HG02852 (cell line): ENCODE data around the gene AMDHD1.
"Not testable (repeated sequence)": the region's sequence is repeated elsewhere in the genome, so short reads cannot be mapped to it uniquely, and the experiment has no call there.

Experiments used
- ATAC-seq: cut with Tn5 transposase; IDR thresholded peaks from one replicate; pipeline ENCODE4 v1.9.1; 2021; ENCODE audit warnings: mild to moderate bottlenecking, moderate library complexity; ENCODE audit not compliant: unreplicated experiment

AMDHD1 gene

GRCh38 chr12:95962222-95962621, 19.1 kb downstream of the AMDHD1 start:
- no peak for ATAC-seq

DNA sequence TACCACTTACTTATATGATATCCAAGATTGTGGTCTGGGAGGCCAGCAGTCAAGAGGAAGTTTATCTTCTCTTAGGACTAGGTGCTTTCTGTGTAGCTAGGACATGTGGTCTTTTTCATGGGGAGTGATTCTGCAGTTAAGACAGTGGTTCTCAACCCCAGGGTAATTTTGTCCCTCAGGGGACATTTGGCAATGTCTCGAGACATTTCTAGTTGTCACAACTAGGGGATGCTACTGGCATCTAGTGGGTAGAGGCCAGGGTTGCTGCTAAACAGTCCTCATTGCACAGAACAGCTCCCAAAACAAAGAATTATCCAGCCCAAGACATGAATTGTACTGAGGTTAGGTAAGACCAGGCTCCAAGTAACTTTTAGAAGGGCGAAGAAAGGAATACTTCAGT, 20.0 kb downstream of the AMDHD1 start:
- ATAC-seq: no peak

DNA sequence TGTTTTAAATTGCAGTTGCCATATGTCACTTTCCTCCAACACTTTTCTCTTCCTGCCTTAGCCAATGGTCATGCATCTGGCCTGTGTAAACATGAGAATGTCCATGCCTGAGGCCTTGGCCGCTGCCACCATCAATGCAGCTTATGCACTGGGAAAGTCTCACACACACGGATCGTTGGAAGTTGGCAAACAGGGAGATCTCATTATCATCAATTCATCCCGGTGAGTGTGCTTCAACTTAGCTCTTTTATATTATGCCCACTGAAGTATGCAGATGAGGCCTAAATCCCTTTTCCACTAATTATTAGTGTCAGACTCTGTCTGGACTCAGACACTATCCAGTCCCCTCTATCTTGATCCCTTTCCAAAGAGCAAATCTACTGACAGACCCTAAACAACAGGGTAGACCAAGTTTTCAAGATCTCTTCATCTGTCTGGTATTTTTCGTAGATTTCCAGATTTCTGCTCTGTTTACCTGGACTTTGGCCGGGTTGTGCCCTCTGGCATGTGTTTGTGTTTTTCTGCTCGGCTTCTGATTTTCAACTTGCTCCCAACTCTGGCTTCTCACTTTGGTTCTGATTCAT, 23.2 kb downstream of the AMDHD1 start:
- ATAC-seq: no peak

DNA sequence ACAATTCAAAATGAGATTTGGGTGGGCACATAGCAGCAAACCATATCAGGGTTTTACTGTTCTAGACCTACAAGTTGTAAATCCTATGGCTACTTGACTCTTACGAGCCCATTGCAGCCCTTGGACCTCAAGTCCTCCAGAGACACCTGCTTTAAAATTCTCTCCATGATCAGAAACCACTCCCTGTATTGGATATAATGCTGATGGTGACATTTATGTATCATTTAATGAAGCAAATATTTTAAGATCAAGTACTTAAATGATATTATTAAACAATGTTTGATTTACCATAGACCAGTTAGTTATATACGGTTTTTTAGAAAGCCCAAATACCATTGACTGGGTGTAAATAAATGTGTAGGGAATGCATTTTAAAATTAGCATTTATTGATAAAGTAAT, 24.2 kb downstream of the AMDHD1 start:
- no peak for ATAC-seq

DNA sequence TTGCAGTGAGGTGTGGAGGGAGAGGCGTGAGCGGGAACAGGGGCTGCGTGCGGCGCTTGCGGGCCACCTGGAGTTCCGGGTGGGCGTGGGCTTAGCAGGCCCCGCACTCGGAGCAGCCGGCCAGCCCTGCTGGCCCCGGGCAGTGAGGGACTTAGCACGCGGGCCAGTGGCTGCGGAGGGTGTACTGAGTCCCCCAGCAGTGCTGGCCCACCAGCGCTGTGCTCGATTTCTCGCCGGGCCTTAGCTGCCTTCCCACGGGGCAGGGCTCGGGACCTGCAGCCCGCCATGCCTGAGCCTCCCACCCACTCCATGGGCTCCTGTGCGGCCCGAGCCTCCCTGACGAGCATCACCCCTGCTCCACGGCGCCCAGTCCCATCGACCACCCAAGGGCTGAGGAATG, 26.0 kb downstream of the AMDHD1 start:
- not testable (repeated sequence) for ATAC-seq

GRCh38 chr12:95970905-95971304, 27.8 kb downstream of the AMDHD1 start:
- ATAC-seq: no peak

- no peak for ATAC-seq
Measured at GRCh38 chr12:95972832-95973456, 29.8 kb downstream of the AMDHD1 start.

DNA sequence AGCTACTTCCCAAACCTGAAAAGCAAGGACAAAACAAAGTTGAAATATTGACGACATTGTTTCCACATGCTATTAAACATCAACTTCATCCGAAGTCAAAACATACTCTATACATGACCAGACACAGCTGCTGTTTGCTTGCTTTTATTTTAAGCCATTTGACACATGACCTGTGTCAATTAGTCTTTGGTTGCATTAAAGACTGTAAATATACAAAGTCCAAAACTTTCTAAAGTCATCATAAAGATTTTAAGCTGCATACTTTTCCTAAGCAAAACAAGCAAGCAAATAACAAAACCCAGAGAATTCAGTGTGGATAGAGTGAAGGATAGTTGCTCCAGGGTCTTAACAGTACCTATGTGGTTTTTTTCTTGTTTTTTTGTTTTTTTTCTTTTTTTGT, 31.2 kb downstream of the AMDHD1 start:
- no peak for ATAC-seq

- ATAC-seq: no peak
Measured at GRCh38 chr12:95975491-95975890, 32.4 kb downstream of the AMDHD1 start.

DNA sequence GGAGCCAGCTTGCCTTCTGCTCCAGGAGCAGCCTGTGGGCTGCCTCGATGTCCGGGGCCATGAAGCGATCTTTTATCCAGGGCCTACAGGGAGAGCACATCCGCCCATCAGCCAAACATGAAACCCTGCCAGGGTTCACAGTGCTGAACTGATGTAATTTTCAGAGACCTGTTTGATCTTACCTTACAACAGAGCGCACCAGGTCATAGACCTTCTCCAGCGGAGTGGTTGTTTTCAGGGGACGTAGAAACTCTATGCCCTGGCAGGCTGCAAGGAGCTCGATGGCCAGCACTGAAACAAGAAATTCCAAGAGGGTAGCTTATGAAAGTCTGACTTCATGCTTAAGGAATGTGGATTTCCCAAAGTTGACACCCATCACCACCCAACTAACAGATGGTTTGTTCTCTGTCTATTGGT, 33.3 kb downstream of the AMDHD1 start:
- no peak for ATAC-seq

DNA sequence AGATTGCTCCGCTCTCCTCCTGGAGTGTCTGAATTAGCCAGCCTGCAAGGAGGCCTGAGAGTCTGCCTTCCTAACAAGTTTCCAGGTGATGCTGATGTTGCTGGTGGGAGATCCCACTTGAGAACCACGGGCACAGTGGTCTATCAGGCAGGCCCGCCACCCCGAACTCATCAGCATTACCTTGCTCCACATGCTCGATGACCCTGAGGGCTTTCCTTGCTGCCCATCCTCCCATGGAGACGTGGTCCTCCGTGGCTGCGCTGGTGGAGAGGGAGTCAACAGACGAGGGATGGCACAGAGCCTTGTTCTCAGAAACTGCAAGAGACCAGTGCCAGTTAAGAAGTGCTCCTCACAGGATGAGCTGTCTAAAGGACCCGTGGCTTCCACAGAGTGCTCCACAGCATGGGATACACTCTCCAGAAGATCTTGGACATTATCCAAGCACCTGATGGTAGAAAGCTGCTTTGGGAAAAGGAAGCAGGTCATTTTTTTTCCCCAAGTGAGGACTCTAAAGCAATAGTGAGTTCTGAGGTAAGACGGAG, 34.7 kb downstream of the AMDHD1 start:
- no peak for ATAC-seq

- no peak for ATAC-seq
Measured at GRCh38 chr12:95978351-95978750, 35.2 kb downstream of the AMDHD1 start.

DNA sequence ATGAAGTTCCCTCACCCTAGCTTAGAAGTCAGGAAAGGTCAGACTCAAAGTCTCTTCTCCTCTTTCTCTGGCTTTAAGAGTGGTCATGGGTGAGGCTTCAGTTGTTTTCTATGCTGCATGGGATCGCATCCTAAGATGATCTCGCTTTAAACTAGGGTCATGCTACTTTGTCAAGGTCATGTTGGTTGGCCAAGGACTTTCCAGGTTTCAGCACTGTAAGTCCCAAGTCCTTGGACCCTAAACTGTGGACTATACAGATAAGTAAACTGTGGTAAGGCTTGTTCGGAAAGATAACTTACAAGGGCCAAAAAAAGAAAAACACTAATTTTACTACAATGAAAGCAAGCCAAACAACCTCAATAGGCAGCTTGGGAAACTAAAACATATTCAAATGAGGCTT, 35.6 kb downstream of the AMDHD1 start:
- no peak for ATAC-seq

DNA sequence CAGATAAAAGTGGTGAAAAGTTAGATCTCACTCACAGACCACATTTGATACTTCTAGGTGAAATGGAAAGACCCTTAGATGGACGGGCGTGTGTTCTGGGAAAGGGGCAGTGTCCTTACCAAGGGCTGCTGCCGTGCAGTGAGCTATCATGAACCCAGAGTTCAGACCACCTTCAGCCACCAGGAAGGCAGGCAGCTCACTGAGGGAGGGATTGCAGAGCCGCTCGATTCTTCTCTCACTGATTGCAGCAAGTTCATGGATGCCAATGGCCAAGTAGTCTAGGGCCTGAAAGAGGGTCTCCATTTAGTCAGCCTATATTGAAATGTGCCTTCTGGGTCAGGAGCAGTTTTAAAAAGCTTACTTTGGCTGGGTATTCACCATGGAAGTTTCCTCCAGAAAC, 37.3 kb downstream of the AMDHD1 start:
- no peak for ATAC-seq

DNA sequence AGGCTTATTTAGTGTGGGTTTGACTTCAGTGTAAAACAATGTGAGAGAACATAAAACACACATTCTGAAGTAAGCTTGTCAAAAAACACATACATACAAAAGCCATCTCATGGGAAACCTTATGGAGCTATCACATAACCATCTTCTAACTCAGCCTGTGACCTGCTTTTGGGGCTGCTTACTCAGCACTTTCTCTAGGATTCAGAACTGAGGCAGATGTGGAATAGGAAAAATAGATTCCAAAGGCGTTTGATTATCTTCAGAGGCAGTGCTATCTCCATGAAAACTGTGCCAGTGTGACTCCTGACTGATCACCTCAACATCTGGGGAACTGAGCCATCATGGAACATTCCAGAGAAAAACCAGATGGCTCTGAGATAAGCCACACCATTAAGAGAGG, 39.5 kb downstream of the AMDHD1 start:
- ATAC-seq: no peak

GRCh38 chr12:95984682-95985081, 41.6 kb downstream of the AMDHD1 start:
- ATAC-seq: no peak

GRCh38 chr12:95986635-95987570, 43.8 kb downstream of the AMDHD1 start:
- ATAC-seq: no peak

- ATAC-seq: no peak
Measured at GRCh38 chr12:95988506-95989275, 45.6 kb downstream of the AMDHD1 start.

- no peak for ATAC-seq
Measured at GRCh38 chr12:95989504-95990123, 46.5 kb downstream of the AMDHD1 start.

DNA sequence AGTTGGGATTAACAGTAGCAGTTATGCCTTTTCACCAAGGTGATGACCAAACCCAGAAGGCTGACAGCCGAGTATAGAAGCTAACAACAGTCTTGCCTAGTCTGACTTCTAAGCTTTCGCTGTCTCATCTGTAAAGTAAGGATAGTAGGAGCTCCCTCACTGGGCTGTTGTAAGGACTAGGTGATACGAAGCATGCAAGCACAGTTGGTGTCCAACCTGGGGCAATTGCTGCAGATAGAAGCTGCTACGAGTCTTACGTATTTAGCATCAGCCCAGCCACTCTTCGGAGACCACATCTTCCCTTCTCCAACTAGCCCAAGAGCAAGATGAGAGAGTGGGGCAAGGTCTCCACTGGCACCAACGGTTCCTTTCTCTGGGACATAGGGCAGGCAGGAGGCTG, 47.0 kb downstream of the AMDHD1 start:
- no peak for ATAC-seq
